Ureter (tissue), 1 donor: Measurements from ENCODE around the gene MIER2. TPM values are rescaled to one million over a fixed set of nuclear protein-coding genes. Genes with fewer than 3 reads are reported as not detected.
"Not testable (repeated sequence)": the region's sequence is repeated elsewhere in the genome, so short reads cannot be mapped to it uniquely, and the experiment has no call there.

Source experiments
- DNase-seq: peaks from one replicate; pipeline ENCODE4 v3.0.0-alpha.2; 2020; ENCODE audit warnings: low spot score
- total RNA-seq: library from RNA; stranded (reverse); gene quantifications from one replicate; pipeline ENCODE4 v1.2.4, GENCODE V29; 2023
- donor health status: DM: yes; HTN: yes; CAD: no.

Gene MIER2, protein sequence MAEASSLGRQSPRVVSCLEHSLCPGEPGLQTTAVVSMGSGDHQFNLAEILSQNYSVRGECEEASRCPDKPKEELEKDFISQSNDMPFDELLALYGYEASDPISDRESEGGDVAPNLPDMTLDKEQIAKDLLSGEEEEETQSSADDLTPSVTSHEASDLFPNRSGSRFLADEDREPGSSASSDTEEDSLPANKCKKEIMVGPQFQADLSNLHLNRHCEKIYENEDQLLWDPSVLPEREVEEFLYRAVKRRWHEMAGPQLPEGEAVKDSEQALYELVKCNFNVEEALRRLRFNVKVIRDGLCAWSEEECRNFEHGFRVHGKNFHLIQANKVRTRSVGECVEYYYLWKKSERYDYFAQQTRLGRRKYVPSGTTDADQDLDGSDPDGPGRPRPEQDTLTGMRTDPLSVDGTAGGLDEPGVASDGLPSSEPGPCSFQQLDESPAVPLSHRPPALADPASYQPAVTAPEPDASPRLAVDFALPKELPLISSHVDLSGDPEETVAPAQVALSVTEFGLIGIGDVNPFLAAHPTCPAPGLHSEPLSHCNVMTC
- total RNA-seq = 37.9 TPM

DNA sequence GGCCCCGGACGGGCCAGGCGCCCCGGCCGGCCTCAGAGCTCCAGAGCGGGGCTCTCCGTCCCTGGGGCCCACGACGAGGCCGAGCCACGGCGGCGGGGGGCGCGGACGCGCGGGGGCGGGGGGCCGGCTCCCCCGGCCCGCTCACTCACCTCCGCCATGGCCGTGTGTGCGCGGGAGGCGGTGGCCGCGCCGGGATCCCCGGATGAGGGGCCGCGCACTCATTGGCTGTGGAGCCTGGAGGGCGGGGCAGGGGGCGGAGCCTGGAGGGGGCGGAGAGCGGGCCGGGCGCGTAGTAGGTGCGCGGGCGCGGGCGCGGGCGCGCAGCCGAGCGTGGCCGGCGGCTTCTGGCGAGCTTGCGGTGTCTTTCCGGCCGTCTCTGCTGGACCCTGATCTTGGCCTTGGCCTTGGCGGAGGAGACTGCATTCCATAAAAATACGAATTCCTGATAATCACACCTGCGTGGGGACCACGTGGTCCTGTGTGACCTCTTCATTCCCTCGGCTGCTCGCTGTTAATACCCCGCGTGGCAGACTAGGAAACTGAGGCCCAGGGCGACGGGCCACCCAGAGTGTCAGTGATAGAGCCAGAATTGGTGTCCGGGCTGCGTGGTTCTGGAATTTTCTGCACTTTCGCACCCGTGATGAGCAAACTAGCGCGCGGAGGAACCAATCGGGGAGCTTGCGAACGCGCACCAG lies at the start of gene MIER2:
Gene MIER2 (minus strand): TSS at position 172 of the 695 bp plus-strand sequence. CDS start 14 bp downstream, at position 158.
- peak; percentile 87 for DNase-seq

DNA sequence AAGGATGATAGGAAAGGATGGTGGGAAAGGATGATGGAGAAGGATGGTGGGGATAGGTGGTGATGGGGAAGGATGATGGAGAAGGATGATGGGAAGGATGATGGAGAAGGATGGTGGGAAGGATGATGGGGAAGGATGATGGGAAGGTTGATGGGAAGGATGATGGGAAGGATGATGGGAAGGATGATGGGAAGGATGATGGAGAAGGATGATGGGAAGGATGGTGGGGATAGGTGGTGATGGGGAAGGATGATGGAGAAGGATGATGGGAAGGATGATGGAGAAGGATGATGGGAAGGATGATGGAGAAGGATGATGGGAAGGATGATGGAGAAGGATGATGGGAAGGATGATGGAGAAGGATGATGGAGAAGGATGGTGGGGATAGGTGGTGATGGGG lies 49.0 kb upstream of the MIER2 start:
- DNase-seq = not testable (repeated sequence)

DNA sequence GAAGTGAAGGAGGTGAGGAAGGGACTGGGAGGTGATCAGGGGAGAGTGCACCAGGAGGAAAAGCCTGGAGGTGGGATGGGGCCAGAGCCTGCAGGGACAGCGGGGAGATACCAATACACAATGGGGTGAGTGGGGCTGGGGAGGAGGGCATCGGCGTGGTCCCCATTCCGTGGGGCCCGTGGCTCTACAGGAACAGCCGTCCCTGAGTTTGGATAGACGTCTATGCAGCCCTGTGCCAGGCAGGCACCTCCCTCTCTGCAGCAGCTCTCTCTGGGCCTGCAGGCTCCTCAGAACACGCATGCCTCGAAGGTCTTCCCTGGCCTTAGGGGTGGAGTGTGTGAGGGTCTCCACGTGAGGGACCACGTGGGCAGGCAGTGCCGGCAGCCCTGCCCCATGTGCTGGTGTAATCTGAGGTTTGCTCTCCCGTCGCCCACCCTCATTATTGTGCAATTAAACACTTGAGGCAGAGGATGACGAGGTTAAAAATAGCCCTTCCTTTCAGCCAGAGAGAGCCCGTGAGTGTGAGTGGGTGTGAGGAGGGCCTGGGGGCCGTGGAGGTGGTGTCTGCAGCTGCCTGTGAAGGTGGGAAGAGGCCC lies 47.9 kb upstream of the MIER2 start:
- no peak for DNase-seq

DNA sequence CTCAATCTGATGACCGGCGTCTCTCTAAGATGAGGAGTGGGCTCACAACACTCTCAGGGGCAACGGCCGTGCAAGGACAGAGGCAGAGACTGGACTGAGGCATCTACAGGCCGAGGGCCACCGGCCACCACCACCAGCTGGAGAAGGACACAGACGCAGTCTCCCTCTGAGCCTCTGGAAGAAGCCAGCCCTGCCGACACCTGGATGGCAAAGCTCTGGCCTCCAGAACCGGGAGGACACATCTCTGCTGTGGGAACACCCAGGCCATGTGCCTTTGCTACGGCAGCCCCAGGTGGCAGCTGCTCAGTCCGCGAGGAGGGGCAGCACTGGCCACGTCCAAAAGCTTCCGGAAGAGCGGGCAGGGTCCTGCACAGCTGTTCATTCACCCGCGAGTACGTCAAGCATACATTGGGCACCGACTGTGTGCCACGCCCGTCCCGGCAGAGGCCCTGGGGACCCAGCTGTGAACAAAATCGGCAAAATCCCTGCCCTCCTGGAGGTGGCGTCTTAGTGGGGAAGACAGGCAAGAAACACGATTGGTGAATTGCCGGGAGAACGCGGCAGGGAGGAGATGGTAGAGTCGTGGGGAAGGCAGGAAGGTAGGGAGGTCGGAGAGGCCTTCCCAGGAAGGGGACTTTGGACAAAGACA lies 47.3 kb upstream of the MIER2 start:
- DNase-seq = no peak

DNA sequence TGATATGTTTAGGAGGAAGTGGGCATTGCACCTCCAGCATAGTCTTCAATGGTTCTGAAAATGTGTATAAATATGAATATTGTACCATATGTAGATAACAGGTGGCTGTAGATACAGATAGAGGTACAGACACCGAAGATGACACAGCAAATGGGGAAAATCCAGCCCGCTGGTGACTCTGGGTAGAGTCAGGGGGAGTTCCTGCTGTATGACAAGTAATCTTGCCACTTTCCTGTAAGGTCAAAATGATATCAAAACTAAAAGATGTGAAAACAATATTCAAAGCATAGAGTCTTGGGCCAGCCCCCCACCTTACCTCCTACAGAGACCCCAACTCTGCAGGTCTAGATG lies 46.6 kb upstream of the MIER2 start:
- no peak for DNase-seq

DNA sequence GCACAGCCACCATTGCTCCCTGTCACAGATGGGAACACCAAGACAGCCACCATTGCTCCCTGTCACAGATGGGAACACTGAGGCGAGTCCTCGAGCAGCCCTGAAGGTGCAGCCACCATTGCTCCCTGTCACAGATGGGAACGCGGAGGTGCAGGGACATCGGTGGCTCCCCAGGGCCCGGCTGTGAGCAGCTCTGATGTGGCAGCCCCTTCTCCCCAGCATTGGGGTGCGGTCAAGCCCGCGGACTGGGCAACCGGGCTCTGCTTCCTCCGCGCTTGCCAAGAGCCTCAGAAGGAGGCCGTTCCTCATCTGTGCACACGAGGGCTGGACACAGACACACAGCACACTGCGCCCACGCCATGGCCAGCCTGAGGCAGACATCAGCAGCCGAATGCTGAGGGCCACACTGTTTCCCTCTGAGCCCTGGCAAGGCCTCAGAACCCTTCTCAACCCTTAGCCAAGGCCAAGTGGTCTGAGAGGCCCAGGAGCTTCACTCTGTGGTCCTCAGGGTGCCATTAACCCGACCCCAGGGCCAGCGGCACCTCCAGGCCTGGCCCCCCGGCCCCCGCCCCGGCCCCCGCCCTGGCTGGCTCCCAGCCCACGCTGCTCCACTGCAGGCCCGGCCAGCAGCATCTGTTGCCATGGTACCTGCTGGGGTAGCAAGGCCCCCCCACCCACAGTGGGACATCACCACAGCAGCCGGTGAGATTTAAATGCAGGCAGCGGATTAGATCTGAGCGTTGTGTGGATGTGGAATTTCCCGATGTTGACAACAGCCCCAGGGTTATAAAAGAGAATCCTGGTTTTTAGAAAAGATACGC lies 46.0 kb upstream of the MIER2 start:
- DNase-seq = no peak

DNA sequence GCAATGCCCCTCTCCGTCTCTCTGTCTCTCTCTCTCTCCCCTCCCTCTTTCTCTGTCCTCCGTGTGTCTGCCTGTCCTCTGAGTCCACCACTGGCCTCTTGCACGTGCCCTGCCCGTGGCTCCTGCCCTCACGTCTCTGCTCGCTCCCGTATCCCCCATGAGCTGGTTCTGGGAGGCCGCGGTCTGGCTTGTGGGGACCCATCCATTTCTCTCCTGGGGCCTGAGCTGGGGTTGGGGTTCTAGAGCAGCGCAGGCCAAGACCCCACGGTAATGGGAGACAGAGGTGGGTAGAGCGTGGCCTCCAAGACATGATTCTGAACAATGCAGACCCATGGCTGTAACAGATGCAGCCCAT lies 45.3 kb upstream of the MIER2 start:
- DNase-seq = no peak

DNA sequence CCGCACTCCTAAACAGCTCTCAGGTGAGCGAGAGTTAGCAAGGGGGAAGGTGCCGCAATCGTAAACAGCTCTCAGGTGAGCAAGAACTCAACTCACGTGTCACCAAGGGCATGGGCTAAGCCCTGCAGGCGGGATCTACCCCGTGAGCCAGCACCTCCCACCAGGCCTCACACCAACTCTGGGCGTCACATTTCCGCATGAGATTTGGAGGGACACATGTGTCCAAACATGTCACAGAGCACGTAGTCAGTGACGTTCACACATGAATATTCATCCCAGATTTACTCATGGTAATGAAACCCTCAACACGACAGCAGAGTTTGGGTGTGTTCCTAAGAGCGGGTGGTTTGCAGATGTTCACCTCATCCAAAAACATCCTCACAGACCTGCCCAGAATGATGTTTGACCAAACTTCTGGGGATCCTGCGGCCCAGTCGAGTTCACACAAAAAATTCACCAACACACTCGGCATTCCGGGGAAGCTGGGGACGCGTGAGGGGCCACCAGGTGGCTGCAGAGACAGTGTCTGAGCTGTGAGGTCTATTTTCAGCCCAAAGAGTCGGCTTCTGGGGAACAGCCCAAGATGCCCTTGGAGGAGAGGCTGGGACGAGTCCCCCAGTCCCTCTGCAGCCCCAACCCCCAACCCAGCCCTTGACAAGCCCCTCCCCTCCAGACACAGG lies 44.8 kb upstream of the MIER2 start:
- no peak for DNase-seq

DNA sequence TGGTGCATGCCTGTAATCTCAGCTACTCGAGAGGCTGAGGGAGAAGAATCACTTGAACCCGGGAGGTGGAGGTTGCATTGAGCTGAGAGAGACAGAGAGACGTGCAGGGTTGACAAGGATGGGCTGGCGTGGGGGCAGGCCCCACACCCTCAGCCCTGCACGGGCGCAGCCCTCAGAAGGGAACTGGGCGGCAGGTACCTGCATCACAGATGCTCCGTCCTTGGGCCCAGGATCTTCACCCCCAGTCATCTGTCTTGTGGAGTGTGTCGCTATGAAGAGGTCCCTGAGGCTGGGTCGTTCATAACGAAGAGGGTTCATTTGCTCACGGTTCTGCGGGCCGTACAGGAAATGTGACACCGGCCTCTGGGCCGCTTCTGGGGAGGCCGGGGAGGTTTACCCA lies 44.1 kb upstream of the MIER2 start:
- no peak for DNase-seq

DNA sequence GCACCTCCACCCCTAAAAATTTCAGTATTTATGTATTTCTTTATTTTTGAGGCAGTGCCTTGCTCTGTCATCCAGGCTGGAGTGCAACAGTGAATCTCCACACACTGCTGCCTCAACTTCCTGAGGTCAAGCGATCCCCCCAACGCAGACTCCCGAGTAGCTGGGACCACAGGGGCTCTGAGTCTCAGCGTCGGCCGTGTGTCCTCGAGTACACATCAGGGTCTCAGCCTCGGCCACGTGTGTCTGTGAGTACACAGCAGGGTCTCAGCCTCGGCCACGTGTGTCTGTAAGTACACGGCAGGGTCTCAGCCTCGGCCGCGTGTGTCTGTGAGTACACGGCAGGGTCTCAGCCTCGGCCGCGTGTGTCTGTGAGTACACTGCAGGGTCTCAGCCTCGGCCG lies 43.2 kb upstream of the MIER2 start:
- no peak for DNase-seq

DNA sequence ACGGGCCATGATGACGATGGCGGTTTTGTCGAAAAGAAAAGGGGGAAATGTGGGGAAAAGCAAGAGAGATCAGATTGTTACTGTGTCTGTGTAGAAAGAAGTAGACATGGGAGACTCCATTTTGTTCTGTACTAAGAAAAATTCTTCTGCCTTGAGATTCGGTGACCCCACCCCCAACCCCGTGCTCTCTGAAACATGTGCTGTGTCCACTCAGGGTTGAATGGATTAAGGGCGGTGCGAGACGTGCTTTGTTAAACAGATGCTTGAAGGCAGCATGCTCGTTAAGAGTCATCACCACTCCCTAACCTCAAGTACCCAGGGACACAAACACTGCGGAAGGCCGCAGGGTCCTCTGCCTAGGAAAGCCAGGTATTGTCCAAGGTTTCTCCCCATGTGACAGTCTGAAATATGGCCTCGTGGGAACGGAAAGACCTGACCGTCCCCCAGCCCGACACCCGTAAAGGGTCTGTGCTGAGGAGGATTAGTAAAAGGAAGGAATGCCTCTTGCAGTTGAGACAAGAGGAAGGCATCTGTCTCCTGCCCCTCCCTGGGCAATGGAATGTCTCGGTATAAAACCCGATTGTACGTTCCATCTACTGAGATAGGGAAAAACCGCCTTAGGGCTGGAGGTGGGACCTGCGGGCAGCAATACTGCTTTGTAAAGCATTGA lies 42.2 kb upstream of the MIER2 start:
- DNase-seq = not testable (repeated sequence)

DNA sequence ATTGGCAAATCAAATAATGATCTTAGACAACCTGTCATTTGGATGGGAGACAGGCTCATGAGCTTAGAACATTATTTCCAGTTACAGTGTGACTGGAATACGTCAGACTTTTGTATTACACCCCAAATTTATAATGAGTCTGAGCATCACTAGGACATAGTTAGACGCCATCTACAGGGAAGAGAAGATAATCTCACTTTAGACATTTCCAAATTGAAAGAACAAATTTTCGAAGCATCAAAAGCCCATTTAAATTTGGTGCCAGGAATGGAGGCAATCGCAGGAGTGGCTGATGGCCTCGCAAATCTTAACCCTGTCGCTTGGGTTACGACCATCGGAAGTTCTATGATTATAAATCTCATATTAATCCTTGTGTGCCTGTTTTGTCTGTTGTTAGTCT lies 41.6 kb upstream of the MIER2 start:
- not testable (repeated sequence) for DNase-seq

DNA sequence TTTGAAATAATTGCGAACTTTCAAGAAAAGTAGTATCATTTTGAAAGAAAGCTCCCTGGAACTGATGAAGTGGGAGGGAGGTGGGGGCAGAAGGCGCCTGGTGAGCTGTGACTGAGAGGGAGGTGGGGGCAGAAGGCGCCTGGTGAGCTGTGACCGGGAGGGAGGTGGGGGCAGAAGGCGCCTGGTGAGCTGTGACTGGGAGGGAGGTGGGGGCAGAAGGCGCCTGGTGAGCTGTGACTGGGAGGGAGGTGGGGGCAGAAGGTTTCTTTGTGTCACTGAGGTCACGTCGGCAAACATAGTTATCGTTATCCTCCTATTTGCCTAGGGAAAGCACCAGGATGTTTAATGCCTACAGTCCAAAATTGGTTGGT lies 40.2 kb upstream of the MIER2 start:
- DNase-seq = no peak

DNA sequence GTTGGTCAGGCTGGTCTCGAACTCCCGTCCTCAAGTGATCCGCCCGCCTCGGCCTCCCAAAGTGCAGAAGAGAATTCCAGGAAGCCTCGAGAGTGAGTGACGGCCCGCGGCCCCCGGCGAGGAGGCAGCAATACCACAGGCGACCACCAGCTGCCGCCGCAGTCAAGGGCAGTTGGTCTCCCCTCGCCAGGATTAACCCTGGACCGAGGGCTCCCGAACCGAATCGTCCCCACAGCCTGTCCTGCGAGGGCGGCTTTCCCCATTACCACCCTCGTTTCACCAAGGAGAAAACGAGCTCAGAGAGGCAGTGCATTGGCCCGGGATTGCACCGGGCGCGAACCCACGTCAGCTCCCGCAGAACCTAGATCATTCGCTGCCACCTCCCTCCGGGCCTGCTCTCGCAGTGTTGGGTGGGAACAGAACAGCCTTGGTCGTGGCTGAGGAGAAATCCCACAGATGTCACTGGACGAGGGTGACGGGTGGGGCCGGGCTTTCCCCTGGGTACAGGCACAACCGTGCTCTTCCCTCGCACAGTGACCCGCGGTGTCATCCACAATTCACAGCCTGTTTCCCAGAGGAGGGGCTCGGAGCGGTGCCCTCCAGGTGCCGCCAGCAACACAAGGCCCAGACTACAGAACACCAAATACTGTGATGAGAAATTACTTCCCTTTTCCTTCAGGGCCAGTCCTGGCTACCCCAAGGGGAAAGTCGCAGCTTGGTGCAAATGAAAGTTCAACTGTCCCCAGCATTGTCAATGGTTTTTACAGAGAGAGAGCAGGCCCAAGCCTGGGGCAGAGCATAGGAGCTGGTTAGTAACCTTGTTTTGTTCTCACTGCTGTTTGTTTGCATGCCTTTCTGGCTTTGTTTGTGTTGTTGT lies 39.6 kb upstream of the MIER2 start:
- no peak for DNase-seq

DNA sequence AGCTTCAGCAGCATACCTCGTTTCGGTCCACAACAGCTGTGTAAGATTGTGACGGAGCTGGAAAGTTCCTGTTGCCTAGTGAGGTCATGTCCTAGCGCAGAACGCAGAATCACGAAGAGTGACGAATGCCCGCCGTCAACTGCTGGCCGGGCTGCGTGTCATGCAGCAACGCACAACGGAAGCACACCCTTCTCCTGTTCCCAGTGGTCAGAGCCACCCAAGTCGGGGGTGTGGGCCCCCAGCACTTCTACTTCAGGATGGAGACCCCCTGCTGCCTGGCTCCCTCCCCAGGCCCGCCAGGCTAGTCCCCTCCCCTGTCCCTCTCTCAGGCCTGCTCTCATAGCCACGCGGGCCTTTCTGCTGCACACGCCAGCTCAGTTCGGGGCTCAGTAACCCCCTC lies 38.4 kb upstream of the MIER2 start:
- DNase-seq = no peak

DNA sequence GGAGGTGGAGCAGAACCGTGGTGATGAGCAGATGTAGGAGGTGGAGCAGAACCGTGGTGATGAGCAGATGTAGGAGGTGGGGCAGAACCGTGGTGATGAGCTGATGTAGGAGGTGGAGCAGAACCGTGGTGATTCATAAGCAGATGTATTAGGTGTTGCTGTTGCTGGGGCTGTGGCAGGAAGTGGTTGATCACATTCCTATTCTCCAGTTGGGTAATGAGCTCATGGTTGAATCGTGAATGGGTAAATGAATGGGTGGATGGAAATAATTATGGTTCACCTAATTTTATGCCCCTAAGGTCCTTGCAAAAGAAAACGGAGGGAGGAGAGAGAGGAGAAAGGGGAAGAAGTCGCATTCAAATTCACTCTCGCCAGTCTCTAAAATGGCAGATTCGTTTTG lies 38.0 kb upstream of the MIER2 start:
- not testable (repeated sequence) for DNase-seq

DNA sequence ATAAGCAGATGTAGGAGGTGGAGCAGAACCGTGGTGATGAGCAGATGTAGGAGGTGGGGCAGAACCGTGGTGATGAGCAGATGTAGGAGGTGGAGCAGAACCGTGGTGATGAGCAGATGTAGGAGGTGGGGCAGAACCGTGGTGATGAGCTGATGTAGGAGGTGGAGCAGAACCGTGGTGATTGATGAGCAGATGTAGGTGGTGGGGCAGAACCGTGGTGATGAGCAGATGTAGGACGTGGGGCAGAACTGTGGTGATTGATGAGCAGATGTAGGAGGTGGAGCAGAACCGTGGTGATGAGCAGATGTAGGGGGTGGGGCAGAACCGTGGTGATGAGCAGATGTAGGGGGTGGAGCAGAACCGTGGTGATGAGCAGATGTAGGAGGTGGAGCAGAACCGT lies 37.3 kb upstream of the MIER2 start:
- not testable (repeated sequence) for DNase-seq

DNA sequence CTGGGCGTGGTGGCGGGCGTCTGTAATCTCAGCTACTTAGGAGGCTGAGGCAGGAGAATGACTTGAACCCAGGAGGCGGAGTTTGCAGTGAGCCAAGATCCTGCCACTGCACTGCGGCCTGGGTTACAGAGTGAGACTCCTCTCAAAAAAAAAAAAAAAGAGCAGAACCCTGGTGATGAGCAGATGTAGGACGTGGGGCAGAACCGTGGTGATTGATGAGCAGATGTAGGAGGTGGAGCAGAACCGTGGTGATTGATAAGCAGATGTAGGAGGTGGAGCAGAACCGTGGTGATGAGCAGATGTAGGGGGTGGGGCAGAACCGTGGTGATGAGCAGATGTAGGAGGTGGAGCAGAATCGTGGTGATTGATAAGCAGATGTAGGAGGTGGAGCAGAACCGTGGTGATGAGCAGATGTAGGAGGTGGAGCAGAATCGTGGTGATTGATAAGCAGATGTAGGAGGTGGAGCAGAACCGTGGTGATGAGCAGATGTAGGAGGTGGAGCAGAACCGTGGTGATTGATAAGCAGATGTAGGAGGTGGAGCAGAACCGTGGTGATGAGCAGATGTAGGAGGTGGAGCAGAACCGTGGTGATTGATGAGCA lies 36.1 kb upstream of the MIER2 start:
- DNase-seq = not testable (repeated sequence)

DNA sequence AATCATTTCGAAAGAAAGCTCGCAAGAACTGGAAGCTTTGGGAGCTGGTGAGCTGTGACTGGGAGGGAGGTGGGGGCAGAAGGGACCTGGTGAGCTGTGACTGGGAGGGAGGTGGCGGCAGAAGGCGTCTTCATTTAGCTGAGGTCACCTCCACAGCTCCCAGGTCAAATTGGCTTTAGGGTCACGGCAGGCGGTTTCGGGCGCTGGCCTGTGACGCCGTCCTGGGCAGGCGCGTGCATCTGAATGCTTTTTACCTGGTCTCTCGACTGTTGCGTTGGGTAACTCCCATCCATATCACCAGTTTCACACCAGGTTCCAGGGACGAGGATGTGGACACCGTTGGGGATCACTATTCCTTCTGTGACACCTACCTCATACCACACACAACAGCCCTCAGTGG lies 35.2 kb upstream of the MIER2 start:
- DNase-seq = no peak
